GM21576 (cell line): ENCODE measurements around the gene NFATC2.

Source experiments
- ATAC-seq: cut with Tn5 transposase; IDR thresholded peaks from one replicate; pipeline ENCODE4 v1.9.1; 2021; ENCODE audit warnings: mild to moderate bottlenecking, moderate library complexity; ENCODE audit not compliant: unreplicated experiment

Gene NFATC2

DNA sequence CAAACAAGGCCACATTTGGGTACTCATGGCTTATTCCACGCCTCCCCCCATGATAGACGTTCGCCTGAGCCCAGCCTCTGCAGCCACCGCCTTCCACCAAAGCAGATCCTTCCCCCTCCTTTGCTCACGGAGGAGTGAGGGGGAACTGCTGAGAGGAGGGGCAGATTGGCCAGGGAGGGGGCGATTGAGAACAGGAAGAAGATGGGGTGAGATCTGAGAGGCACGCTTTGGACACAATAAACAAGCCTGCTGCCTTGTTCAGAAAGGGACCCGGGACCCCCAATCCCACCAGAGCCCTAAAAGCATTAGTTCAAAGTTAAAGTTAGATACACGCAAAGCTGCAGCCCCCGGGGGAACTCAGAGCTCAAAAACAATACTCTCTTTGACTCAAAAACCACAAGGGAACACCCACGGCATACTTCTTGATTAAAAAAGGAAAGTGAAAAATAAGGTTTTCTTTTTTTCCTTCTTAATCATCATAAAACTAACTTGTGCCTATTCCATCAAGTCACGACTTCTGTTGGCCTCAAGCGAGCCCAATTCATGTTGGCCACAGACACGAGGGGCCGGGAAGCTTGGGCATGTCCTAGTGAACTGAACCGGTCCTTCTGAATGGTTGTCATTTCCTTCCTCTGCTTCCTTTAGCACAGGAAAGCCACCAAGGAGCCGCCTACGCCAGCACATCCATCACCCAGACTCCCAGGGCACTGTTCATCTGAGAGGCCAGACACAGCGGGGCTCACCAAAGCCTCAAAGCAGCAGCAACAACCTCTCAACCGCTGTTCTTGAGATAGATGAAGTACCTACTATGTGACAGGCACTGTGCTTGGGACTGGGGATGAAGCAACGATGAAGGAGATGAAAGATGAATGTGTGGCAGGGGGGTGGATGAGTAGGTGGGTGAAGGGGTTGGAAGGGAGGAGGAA lies 44.7 kb downstream of the NFATC2 start:
- ATAC-seq = no peak

DNA sequence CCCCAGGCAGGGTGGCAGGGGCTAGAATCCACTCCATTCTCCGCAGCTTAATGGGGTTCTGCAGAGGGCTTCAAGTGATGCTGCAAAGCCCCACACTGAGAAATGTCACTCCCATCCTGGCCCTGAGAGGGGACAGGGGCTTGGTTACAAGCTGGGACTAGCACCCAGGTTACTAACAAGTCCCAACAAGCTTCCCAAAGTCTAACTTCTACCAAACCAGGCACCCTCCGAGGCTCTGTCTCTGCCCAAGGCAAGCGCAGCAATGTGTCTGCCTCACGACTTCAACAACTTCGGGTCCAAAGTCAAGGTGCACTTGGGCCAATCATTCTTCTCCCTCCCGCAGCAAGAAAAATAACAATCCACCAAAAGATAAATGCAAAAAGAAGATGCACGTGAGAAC lies 45.6 kb downstream of the NFATC2 start:
- ATAC-seq = no peak

GRCh38 chr20:51495921-51496545 lies 46.5 kb downstream of the NFATC2 start:
- ATAC-seq = no peak

GRCh38 chr20:51495291-51495690 lies 47.2 kb downstream of the NFATC2 start:
- no peak for ATAC-seq

DNA sequence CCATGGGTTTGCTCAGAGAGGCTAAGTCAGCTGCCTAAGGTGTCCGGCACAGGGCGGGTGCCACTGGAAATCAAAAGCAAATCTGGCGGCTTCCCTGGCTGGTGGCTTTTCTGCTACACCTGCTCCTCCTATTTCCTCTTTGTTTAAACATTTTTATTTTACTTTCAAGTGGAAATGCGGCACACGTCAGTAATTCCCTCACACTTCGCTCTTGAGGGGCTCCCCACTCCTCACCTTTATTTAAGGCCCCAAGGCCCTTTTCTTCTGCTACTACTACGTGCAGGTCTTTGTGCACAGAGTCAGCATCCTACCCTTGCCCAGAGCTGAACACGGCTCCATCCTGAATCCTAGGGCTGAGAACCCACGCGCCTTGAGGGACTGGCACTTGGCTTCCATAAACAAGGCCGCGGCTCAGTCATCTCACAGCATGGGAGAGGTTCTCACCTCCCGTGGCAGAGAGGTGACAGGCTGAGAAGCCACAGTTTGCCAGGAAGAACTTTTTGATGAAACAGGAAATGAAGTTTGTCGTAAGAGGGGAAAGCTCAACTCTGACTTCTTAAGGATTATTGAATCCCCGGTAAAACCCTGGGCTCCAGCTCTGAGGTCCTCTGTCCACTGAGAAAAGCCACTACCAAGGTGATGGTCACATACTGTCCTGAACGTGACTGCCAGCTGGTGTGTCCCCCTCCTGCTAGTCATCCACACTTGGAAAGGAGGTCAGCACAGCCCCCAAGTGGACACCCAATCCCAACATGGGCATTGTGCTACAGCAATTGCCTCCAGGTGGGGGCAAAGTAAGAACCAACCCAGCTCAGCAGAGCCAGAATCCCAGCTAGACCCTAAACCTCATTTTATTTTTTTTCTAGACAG lies 48.0 kb downstream of the NFATC2 start:
- no peak for ATAC-seq

DNA sequence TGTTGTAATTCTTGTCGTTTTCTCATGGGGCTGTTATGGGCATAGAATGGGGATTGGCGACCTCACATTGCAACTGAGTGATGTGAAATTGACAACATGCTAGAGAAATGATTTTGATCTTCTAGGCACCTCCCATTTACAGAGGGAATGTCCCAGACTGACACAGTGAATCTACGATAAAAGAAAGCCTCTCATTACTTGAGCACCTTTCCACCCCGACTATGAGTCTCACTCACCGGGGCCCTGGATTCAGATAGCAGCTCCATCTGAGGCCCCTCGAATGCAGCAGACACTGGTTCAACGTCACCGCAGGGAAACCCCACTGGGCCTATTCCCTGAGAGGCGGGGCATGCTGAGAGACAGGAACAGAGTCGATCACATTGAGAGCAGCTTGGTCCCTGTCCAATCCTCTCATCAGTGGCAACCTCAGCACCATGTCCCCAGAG lies 49.1 kb downstream of the NFATC2 start:
- no peak for ATAC-seq

DNA sequence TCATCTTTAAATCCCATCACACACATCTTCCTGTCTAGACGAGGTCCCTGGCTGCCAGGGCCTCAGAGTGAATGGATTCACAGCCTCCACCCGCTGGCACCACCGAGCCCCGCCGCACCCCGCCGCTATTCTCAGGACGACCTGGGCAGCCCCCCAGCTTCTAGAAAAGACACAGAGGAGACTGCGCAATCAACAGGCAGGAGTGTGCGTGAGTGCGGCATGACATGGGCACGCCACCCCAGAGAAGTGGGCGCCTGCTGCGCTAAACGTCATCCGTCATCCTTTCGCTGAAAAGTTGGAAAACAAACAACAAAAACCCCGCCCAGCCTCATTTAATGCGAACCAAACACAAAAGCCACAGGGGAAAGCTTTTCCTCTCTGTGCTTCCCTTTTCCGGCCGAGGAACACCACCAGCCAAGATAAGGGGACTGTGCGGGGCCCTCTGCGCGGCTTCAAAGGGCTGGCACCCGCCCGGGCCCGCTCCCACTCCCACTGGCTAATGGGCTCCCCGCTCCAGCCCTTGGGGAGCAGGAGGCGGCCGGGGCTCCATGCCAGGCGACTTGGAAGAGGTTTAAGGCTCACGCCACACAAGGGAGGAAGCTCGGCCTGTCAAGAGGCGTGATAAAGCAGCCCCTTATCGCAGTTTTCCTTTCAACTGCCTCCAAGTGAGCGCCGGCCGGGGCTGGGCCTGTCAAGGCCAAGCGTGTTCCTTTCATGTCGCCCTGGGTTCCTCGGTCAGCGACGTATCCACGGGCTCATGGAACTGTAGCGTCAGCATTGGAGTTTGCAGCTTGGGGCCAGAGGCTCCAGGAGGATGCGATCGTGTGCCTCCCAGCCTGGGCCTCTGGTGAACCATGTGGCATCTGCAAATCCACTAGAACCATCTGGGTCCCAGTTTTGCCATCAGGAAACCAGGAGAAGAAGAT lies 50.1 kb downstream of the NFATC2 start:
- ATAC-seq = no peak

GRCh38 chr20:51491393-51491792 lies 51.1 kb downstream of the NFATC2 start:
- no peak for ATAC-seq

DNA sequence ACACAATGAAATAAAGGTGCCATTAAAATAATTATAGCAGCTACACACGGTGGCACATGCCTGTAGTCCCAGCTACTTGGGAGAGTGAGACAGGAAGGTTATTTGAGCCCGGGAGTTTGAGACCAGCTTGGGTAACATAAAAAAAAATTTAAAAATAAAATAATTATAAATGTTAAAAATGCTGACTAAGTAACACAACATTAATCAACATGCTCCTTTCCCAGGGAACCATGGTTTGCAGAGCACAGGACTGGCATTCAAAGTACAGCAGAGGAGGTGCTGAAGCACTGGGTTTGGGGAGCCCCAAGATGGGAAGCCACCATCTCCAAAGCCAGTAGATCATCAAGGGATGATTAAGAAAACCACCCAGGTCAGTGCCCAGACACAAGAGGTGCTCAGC lies 51.9 kb downstream of the NFATC2 start:
- no peak for ATAC-seq

GRCh38 chr20:51489611-51490010 lies 52.9 kb downstream of the NFATC2 start:
- no peak for ATAC-seq

DNA sequence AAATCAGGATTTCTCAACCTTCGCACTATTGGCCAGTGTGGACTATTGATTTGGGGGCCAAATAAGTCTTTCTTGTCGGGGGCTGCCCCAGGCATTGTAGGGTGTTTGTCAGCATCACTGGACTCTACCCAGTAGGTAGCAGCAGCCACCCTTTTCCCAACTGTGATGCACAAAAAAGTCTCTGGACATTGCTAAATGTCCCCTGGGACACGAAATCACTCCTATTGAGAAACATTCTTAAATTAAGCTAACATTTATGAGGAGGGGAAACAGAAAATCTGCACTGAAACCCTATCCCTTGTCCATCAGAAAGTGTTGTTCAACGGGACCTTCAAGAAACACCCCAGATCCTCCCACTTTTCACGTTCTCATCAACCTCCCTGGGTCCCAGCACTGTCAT lies 54.2 kb downstream of the NFATC2 start:
- no peak for ATAC-seq

- ATAC-seq = no peak
Observed at GRCh38 chr20:51487565-51488268, 54.8 kb downstream of the NFATC2 start.

- ATAC-seq = no peak
Observed at GRCh38 chr20:51487076-51487475, 55.4 kb downstream of the NFATC2 start.

DNA sequence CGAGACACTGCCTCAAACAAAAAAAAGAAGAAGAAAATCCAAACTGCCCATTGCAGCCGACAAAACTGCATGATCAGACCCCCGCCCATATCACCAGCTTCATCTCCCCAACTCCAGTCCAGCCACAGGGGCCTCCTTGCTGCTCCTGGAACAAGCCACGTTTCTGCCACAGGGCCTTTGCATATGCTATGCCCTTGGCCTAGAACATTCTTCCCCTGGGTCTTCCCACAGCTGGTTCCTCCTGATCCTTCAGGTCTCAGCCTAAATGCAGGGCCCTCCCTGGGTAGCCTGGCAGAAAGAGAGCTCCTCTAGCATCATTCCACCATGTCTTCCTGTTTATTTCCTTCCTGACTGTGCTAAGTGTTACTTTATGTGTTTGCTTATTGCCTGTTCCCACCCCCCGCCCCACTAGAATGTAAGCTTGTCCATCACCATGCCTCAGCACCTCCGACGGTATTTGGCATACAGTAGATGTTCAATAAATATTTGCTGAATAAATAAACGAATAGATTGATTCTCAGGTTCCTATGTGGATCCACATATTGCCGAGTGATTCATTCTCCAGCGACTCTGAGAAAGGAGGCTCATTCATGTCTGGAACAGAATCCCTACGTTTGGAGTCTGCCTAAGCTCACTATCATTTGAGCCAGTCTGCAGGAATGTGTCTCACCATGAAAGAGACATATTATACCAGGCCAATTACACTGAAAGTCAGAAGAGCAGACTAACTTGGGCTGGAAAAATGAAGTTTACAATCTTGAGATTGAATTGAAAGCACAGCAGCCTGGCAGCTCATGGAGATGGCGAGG lies 56.1 kb downstream of the NFATC2 start:
- ATAC-seq = no peak

- ATAC-seq = no peak
Observed at GRCh38 chr20:51484831-51485230, 57.7 kb downstream of the NFATC2 start.

DNA sequence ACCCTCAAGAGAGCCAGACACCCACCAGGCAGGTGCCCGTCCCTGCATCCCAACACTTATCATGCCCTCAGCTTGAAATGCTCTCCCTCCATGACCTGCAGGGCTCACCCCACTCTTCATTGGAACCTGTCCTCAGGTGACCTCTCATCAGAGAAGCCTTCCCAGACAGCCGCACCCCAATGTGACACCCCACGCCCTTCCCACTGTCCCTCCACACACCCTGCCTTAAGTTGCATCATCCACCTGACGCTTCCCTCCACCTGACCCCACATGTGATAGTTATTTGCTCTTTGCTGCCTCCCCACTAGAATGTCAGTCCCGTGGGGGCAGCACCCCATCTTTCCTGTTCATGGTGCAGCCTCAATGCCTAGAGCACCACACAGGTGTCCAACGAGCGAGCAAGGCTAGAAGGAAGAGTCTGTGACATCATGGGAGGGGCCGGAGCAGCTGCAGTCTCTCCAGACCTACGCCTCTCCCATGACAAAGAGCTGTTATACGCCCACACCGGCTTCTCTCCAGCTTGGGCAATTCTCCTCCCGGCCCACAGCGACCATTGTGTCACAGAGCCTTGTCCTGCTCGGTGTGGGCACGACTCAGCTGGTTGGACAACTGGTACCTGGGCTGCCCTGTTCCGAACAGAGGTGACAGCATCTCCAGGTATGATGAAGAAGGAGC lies 58.2 kb downstream of the NFATC2 start:
- no peak for ATAC-seq

DNA sequence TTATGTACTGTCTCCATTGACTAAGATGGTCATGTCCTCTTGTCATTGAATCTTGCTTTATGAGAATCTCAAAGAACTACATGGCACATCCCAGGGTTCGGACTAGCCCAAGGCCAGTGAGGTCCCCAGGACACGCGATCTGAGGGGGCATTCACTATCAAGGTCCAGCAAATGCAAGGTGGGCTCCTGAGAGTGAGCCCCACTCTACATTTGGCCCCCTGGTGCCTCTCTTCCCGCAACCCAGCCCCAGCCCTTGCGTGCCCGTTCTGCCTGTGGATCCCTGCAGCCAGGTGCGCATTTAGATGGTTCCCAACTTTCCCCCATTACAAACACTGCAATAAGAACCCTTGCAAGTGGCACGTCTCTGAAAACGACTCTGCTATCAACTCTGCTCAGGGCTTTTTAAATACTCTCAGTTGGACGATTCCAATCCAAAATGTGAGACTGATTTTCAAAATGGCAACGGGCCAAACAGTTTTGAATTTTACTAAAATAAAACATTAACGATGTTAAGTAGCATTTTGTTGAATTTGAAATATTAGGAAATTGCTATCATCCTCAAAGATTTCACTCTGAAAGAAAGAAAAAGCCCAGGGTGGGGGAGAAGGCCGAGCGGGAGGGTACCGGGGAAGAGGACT lies 59.6 kb downstream of the NFATC2 start:
- no peak for ATAC-seq
